ENCODE results near the gene RAB3B.

- no peak for TF ChIP-seq CTCF (IDR thresholded peaks at IDR 0.05)
- TF ChIP-seq POLR2A (IDR thresholded peaks at IDR 0.05) = no peak
Measured at GRCh38 chr1:51981555-51981954, 8.9 kb downstream of the RAB3B start.

Measured in heart left ventricle (tissue), 13 donors.